ENCODE data around the gene SLC9C2.

Gene SLC9C2

DNA sequence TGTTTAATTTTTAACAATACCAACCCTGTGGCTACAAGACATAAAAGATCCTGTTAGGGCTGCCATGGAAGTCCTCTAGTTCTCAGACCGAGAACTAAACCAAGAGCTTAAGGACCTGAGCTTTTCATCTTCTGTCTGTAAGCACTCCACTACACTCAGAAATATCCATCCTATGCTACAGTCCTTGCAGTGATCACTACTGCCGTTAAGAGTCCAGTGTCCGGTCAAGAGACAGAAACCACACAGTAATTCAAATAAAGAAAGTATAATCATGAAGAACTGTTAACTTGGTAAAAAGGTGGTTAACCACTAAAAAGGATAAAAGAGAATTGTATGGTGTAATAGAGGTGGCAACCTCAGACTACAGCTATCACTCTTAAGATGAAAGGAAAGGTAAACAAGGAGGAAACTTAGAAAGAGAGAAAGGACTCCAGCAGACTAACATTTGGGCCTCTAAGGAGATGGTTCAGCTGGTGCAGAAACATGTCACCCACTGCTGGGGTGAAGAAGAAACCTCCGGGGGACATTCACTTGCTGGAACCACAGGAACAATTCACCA lies 147.8 kb downstream of the SLC9C2 start:
- DNase-seq (ENCODE audit: low read depth in 3 of 3) = no peak

DNA sequence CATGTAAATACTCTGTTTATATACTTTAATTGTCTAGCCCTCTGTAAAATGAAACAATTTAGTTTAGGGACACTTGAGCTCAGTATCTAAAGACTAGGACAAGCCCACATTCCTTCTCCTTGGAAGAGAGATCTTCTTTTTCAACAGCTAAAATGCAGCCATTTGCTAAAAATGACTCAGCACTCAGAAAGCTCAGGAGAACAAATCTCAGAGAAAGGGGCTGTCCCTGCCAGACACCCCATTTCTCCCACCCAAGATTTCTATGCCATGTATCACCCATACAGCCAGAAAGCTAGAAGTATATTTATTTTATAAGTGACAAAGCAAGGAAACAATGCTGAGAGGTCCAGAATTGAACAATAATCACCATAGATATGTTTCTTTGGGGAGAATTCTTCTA lies 148.9 kb downstream of the SLC9C2 start:
- DNase-seq (ENCODE audit: low read depth in 3 of 3) = no peak

DNA sequence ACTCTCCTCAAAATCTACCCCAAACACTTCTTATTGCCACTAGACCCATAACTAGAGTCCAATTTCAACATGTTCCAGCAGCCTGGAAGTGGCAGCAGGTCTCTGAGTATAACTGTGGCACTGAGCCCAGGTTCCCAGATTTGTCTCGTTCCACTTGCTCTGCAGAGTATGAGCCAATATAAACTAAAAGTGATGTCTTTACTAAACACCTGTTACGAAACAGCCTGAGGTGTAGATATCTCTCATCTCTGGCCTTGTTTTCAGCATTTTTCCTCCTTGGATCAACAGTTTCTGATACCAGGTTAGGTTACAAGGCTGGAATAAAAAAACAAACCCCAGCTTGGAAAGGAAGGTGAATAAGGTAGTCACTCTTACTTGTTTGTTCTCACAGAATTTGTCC lies 150.9 kb downstream of the SLC9C2 start:
- no peak for DNase-seq (ENCODE audit: low read depth in 3 of 3)
